ENCODE measurements around the gene GYG2.
"Not testable (repeated sequence)": the region's sequence is repeated elsewhere in the genome, so short reads cannot be mapped to it uniquely, and the experiment has no call there.

GYG2 gene

GRCh38 chrX:2910109-2910508, 81.4 kb downstream of the GYG2 start:
- no peak for DNase-seq

- no peak for DNase-seq
These were observed 84.4 kb downstream of the GYG2 start for GRCh38 chrX:2913118-2913517.

- DNase-seq = no peak
These were observed 89.0 kb downstream of the GYG2 start for GRCh38 chrX:2917767-2918166.

GRCh38 chrX:2921193-2921592, 92.5 kb downstream of the GYG2 start:
- no peak for DNase-seq

- DNase-seq = no peak
These were observed 93.0 kb downstream of the GYG2 start for GRCh38 chrX:2921750-2922149.

GRCh38 chrX:2924151-2924550, 95.4 kb downstream of the GYG2 start:
- no peak for DNase-seq

GRCh38 chrX:2926255-2926654, 97.5 kb downstream of the GYG2 start:
- DNase-seq = not testable (repeated sequence)

- DNase-seq = no peak
These were observed 98.0 kb downstream of the GYG2 start for GRCh38 chrX:2926664-2927275.

- DNase-seq = no peak
These were observed 99.5 kb downstream of the GYG2 start for GRCh38 chrX:2928191-2928582.

GRCh38 chrX:2928583-2929434, 100.1 kb downstream of the GYG2 start, which contains the start of gene ARSD:
Gene ARSD, minus strand, starts transcription at chrX:2929339. Its CDS starts 64 bp downstream, at chrX:2929275.
- no peak for DNase-seq

- DNase-seq = no peak
These were observed 102.4 kb downstream of the GYG2 start for GRCh38 chrX:2931155-2931554.

GRCh38 chrX:2931612-2932011, 102.9 kb downstream of the GYG2 start:
- no peak for DNase-seq
